Measurements from ENCODE around the gene OR10V1. TPM values are rescaled to one million over a fixed set of nuclear protein-coding genes. Genes with fewer than 3 reads are reported as not detected.

The OR10V1 gene
- total and polyA plus RNA-seq, 9 of the 15 experiments (the other 6 are each of a cell fraction or from before 2014, with no cell fraction given): not detected

DNA sequence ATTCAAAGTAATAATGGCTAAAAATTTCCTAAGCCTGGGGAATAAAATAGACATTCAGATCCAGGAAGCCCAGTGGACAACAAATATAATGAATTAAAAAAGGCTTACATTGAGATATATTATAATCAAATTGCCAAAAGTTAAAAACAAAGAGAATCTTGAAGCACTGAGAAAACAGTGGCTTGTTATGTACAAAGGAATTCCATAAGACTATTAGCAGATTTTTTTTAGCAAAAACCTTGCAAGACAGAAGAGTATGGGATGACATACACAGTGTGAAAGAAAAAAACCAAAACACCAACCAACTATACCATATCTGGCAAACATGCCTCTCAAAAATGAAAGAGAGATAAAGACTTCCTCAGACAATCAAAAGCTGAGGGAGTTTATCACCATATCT lies 20.7 kb downstream of the OR10V1 start:
- Histone ChIP-seq H3K27me3 (ENCODE audit: control insufficient read depth in 2 of 2, insufficient read depth in 2 of 2, low read length in 2 of 2) (no peaks in the 10 kb centered on the region), H3K27ac (ENCODE audit: extremely low read depth, low read depth, low read length) (no peak overlapping the region), H4K20me1 (replicated peaks; ENCODE audit: control insufficient read depth, insufficient read depth, low read length) (no peaks in the 10 kb centered on the region), H3K4me2 (ENCODE audit: insufficient read depth, low read length) (no peak overlapping the region), H3K79me2 (ENCODE audit: control insufficient read depth, insufficient read depth, low read length) (no peaks in the 10 kb centered on the region), H3K9me3 (replicated peaks; ENCODE audit: control insufficient read depth, insufficient read depth, low read depth, low read length) (peaks cover 10% of the 10 kb centered on the region), H3K9ac (ENCODE audit: insufficient read depth in 1 of 2, low read depth in 2 of 2, low read length in 2 of 2) (no peak overlapping the region), H2AFZ (ENCODE audit: low read depth, low read length) (no peak overlapping the region), H3K4me3 (no peak overlapping the region), H3K36me3 (ENCODE audit: control insufficient read depth, insufficient read depth, low read length) (no peaks in the 10 kb centered on the region), H3K4me1 (replicated peaks in 1 of 2; ENCODE audit: control insufficient read depth in 2 of 2, insufficient read depth in 2 of 2, low read length in 2 of 2) (no peaks in the 10 kb centered on the region), H3K9me1 (ENCODE audit: control insufficient read depth, insufficient read depth, low read length) (no peaks in the 10 kb centered on the region)
- FAIRE-seq (no peak), ATAC-seq (no peak), DNase-seq (ENCODE audit: extremely low read depth in 1 of 4, low spot score in 3 of 4) (no peak)
- ChIA-PET CTCF (ENCODE audit: low intra/inter-chr PET ratio) (no interaction called here), POLR2A (interaction anchor here (1.0 to 2.3 kb wide), 2 partner anchors 15 to 24 kb away, joined by 3 to 6 read pairs; partner anchors contain the start of gene PATL1)
- in situ Hi-C loops (cut with MboI): loop anchor here (25.0 kb wide), 1 partner anchor 506 kb away; no protein-coding TSS in a partner anchor
- no peak for TF ChIP-seq ZNF431 (CRISPR knock-in tag; IDR thresholded peaks at IDR 0.05)
- peak in 1 of 2 experiments; percentile 67; a peak in 1 of 3 replicates for TF ChIP-seq CBX3 (IDR thresholded peaks at IDR 0.05; ENCODE audit: borderline replicate concordance in 1 of 2, low read length in 2 of 2)
- TF ChIP-seq CEBPG (CRISPR knock-in tag; IDR thresholded peaks at IDR 0.05): no peak
- TF ChIP-seq CEBPG (tag; conservative IDR thresholded peaks at IDR 0.05 in 1 of 2, IDR thresholded peaks at IDR 0.05 in 1 of 2): no peak
- peak; percentile 74; the same call in 1 of the 2 replicates for TF ChIP-seq TRIM28 (IDR thresholded peaks at IDR 0.05)
- TF ChIP-seq SUPT5H (IDR thresholded peaks at IDR 0.05): no peak
- TF ChIP-seq ZNF175 (CRISPR knock-in tag; IDR thresholded peaks at IDR 0.05; ENCODE audit: low read depth): no peak
- intact Hi-C loops (cut with micrococcal nuclease): no loop called here
- no TSS peak for BruUV-seq (replicated peaks)

GRCh38 chr11:59691156-59691555 lies 22.5 kb downstream of the OR10V1 start:
- Histone ChIP-seq H3K27me3 (ENCODE audit: control insufficient read depth in 2 of 2, insufficient read depth in 2 of 2, low read length in 2 of 2) (no peaks in the 10 kb centered on the region), H3K4me3 (no peak overlapping the region), H3K4me2 (ENCODE audit: insufficient read depth, low read length) (no peak overlapping the region), H4K20me1 (replicated peaks; ENCODE audit: control insufficient read depth, insufficient read depth, low read length) (no peaks in the 10 kb centered on the region), H3K9me1 (ENCODE audit: control insufficient read depth, insufficient read depth, low read length) (no peaks in the 10 kb centered on the region), H3K79me2 (ENCODE audit: control insufficient read depth, insufficient read depth, low read length) (no peaks in the 10 kb centered on the region), H2AFZ (ENCODE audit: low read depth, low read length) (no peak overlapping the region), H3K36me3 (ENCODE audit: control insufficient read depth, insufficient read depth, low read length) (no peaks in the 10 kb centered on the region), H3K27ac (ENCODE audit: extremely low read depth, low read depth, low read length) (no peak overlapping the region), H3K4me1 (replicated peaks in 1 of 2; ENCODE audit: control insufficient read depth in 2 of 2, insufficient read depth in 2 of 2, low read length in 2 of 2) (no peaks in the 10 kb centered on the region), H3K9me3 (replicated peaks; ENCODE audit: control insufficient read depth, insufficient read depth, low read depth, low read length) (peaks cover 10% of the 10 kb centered on the region), H3K9ac (ENCODE audit: insufficient read depth in 1 of 2, low read depth in 2 of 2, low read length in 2 of 2) (no peak overlapping the region)
- POLR2A ChIA-PET: interaction anchor here (2.3 kb wide), 1 partner anchor 13 kb away, joined by 6 read pairs; no protein-coding TSS in a partner anchor
- FAIRE-seq (no peak), DNase-seq (ENCODE audit: extremely low read depth in 1 of 4, low spot score in 3 of 4) (no peak), ATAC-seq (no peak)
- intact Hi-C loops (cut with micrococcal nuclease): no loop called here
- in situ Hi-C loops (cut with MboI): loop anchor here (25.0 kb wide), 1 partner anchor 504 kb away; no protein-coding TSS in a partner anchor
- no TSS peak for BruUV-seq (replicated peaks)
- WGBS (ENCODE audit: insufficient coverage, low coverage, missing lambda C conversion rate): 8% methylated on average over 2 of the region's 2 CpGs
- CTCF ChIA-PET (ENCODE audit: low intra/inter-chr PET ratio): no interaction called here
- no peak for TF ChIP-seq THRAP3 (IDR thresholded peaks at IDR 0.05; ENCODE audit: borderline replicate concordance)
- TF ChIP-seq TBL1XR1 (IDR thresholded peaks at IDR 0.05; ENCODE audit: low read length in 2 of 2): no peak
- no peak for TF ChIP-seq AFF1 (IDR thresholded peaks at IDR 0.05; ENCODE audit: low read depth in 1 of 2, partially characterized antibody in 2 of 2)
- no peak for TF ChIP-seq HDAC3 (IDR thresholded peaks at IDR 0.05; ENCODE audit: borderline replicate concordance, partially characterized antibody)
- no peak for TF ChIP-seq NCOA6 (IDR thresholded peaks at IDR 0.05)
